Mesenchymal stem cell (in vitro differentiated cells and primary cell): Measurements from ENCODE around the gene ARL2.

Experiments
- DNase-seq: peaks from one replicate; pipeline ENCODE4 v3.0.0-alpha.2; 2013
- H2AFZ ChIP-seq: one replicate; pipeline ENCODE4 v1.6.1; 2013; ENCODE audit warnings: low read depth, mild to moderate bottlenecking, control low read depth, inconsistent platforms, low read length, moderate library complexity
- H2AK5ac ChIP-seq: 2 replicates; pipeline ENCODE4 v1.6.1; 2013; ENCODE audit warnings: low read length, moderate library complexity, mild to moderate bottlenecking, inconsistent platforms; ENCODE audit not compliant: severe bottlenecking
- H2BK120ac ChIP-seq: one replicate; pipeline ENCODE4 v1.6.1; 2013; ENCODE audit warnings: low read depth, mild to moderate bottlenecking, inconsistent platforms, low read length, moderate library complexity
- H2BK12ac ChIP-seq, 2 experiments: one replicate each; pipeline ENCODE4 v1.6.1; 2013; ENCODE audit warnings: inconsistent platforms in 2 of 2, low read length in 2 of 2, mild to moderate bottlenecking in 2 of 2, moderate library complexity in 2 of 2, control low read depth in 1 of 2
- H2BK15ac ChIP-seq: one replicate; pipeline ENCODE4 v1.6.1; 2013; ENCODE audit warnings: mild to moderate bottlenecking, low read depth, inconsistent platforms; ENCODE audit not compliant: poor library complexity, severe bottlenecking
- H2BK5ac ChIP-seq: 2 replicates; pipeline ENCODE4 v1.6.1; 2013; ENCODE audit warnings: low read depth, mild to moderate bottlenecking, low read length, control low read depth, inconsistent platforms; ENCODE audit not compliant: poor library complexity, severe bottlenecking
- H3K14ac ChIP-seq, 2 experiments: one replicate each; pipeline ENCODE4 v1.6.1; 2013; ENCODE audit warnings: inconsistent platforms in 2 of 2, low read length in 2 of 2, control low read depth in 1 of 2, mild to moderate bottlenecking in 1 of 2, moderate library complexity in 1 of 2
- H3K18ac ChIP-seq, 2 experiments: one replicate each; pipeline ENCODE4 v1.6.1; 2013; ENCODE audit warnings: inconsistent platforms in 2 of 2, low read length in 2 of 2, control low read depth in 1 of 2, low read depth in 1 of 2, mild to moderate bottlenecking in 1 of 2
- H3K23ac ChIP-seq, 2 experiments: one replicate each; pipeline ENCODE4 v1.6.1; 2013; ENCODE audit warnings: inconsistent platforms in 2 of 2, low read length in 2 of 2, mild to moderate bottlenecking in 2 of 2, moderate library complexity in 2 of 2, control low read depth in 1 of 2
- H3K27ac ChIP-seq: 2 replicates; pipeline ENCODE4 v1.5.1; 2013; ENCODE audit warnings: mild to moderate bottlenecking, moderate library complexity, low read length, control low read depth, inconsistent platforms; ENCODE audit not compliant: poor library complexity, severe bottlenecking
- H3K27me3 ChIP-seq, 2 experiments: 2 replicates each; pipeline versions ENCODE4 v1.6.1 to v1.7.0; 2013; ENCODE audit warnings: low read length in 2 of 2, mild to moderate bottlenecking in 2 of 2, moderate library complexity in 2 of 2, control low read depth in 1 of 2, inconsistent platforms in 1 of 2; ENCODE audit not compliant: control insufficient read depth in 1 of 2, insufficient read depth in 1 of 2
- H3K36me3 ChIP-seq, 2 experiments: 2 replicates each; pipeline versions ENCODE4 v1.6.1 to v1.7.0; 2013; ENCODE audit warnings: low read length in 2 of 2, control low read depth in 1 of 2, inconsistent platforms in 1 of 2, low read depth in 1 of 2, mild to moderate bottlenecking in 1 of 2; ENCODE audit not compliant: insufficient read depth in 2 of 2, control insufficient read depth in 1 of 2
- H3K4ac ChIP-seq, 2 experiments: one replicate each; pipeline ENCODE4 v1.6.1; 2013; ENCODE audit warnings: inconsistent platforms in 2 of 2, low read length in 2 of 2, mild to moderate bottlenecking in 2 of 2, moderate library complexity in 2 of 2, control low read depth in 1 of 2, low read depth in 1 of 2
- H3K4me1 ChIP-seq: 2 replicates; pipeline ENCODE4 v1.6.1; 2013; ENCODE audit warnings: low read depth, low read length, control low read depth; ENCODE audit not compliant: control insufficient read depth, insufficient read depth
- H3K4me2 ChIP-seq: 2 replicates; pipeline ENCODE4 v1.6.1; 2013; ENCODE audit warnings: low read length, mild to moderate bottlenecking, inconsistent platforms; ENCODE audit not compliant: poor library complexity, severe bottlenecking
- H3K4me3 ChIP-seq, 2 experiments: 2 replicates each; pipeline versions ENCODE4 v1.5.1 to v1.7.0; 2013; ENCODE audit warnings: low read length in 2 of 2, mild to moderate bottlenecking in 2 of 2, control low read depth in 1 of 2, low read depth in 1 of 2; ENCODE audit not compliant: insufficient read depth in 1 of 2
- H3K79me1 ChIP-seq: replicated peaks from 2 replicates; pipeline ENCODE4 v1.6.1; 2013; ENCODE audit warnings: mild to moderate bottlenecking, control low read depth, low read length, inconsistent platforms; ENCODE audit not compliant: poor library complexity, severe bottlenecking
- H3K9ac ChIP-seq: 2 replicates; pipeline ENCODE4 v1.7.0; 2013; ENCODE audit warnings: mild to moderate bottlenecking, low read length, moderate library complexity
- H3K9me3 ChIP-seq: 2 replicates; pipeline ENCODE4 v1.7.0; 2013; ENCODE audit warnings: mild to moderate bottlenecking, low read length; ENCODE audit not compliant: control insufficient read depth
- H4K8ac ChIP-seq: one replicate; pipeline ENCODE4 v1.6.1; 2013; ENCODE audit warnings: inconsistent platforms, mild to moderate bottlenecking, low read length, moderate library complexity
- H4K91ac ChIP-seq: one replicate; pipeline ENCODE4 v1.6.1; 2013; ENCODE audit warnings: mild to moderate bottlenecking, low read length, inconsistent platforms
- WGBS: methylation state at CpG from one replicate; pipeline ENCODE4 v1.1.7; 2013; ENCODE audit warnings: mixed read lengths; 5-methylcytosine and 5-hydroxymethylcytosine counted together

The ARL2 gene

DNA sequence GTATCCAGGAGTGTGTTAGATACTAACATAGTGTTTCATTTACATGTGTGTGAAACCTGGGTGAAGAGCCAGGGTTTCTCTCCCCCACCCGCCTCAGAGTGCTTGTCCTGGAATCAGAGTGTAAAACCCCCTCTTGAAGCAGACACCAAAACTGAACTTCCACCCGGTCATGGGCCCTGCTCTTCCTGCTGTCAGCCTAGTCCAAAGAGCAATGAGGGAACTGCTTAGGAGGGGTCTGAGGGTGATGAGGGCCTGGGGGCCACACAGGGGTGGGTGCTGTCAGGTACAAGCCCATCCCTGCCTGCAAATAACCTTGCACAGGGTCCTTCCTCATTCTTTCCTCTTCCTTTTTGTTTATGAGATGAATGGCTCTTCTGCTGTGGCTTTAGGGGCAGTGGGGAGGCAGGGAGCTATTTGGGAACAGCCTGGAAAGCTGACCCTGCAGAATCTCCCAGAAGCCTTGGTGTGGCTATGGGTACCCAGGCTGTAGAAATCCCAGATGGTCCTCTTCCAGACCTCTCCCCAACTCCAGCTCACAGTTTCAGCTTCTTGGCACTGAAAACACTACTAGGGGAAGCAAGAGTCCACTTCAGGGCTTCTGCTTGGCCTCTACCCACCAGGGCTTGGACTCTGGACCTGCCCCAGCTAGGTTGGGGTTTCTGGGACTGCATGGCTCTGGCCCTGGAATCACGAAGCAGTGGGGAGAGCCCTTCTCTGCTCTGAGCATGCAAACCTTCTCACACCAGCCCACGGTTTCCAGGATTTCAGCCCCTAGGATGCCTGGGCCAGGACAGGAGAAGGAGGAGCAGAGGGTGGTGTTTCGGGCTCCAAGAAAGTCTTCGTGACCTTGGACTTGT lies 25.7 kb upstream of the ARL2 start:
- H2BK15ac ChIP-seq = no peak overlapping the region
- no peak overlapping the region for H2BK5ac ChIP-seq

DNA sequence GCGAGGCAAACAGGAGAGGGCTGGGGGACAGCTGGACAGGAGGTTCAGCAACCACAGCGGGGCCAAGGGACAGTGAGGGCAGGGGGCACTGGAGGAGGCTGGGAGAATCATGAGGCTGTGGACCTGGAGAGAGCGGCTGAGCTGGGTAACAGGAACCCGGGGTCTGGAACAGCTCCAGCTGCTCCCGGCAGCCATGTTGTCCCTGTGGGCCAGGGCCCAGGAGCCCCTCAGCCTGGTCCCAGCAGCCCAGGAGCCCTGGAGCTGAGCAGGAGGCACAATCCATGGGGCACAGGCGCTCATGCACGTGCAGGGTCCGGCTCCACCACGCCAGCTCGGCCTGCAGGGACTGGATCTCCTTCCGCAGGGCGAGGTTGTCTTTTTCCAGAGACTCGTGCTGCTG lies 24.5 kb upstream of the ARL2 start:
- no peak for DNase-seq
- H3K14ac ChIP-seq = no peak overlapping the region
- H3K27me3 ChIP-seq = peaks cover 4 to 18% of the 10 kb centered on the region in 2 experiments
- 93% methylated on average over 13 of the region's 13 CpGs for WGBS
- H3K9me3 ChIP-seq = no peaks in the 10 kb centered on the region
- no peak overlapping the region for H2BK12ac ChIP-seq
- peaks cover 2% of the 10 kb centered on the region for H3K4me1 ChIP-seq
- H4K91ac ChIP-seq = no peak overlapping the region
- H3K23ac ChIP-seq = no peak overlapping the region
- no peak overlapping the region for H2BK15ac ChIP-seq
- no peak overlapping the region for H2AK5ac ChIP-seq
- no peaks in the 10 kb centered on the region for H3K36me3 ChIP-seq
- peak overlapping the region; percentile 8 for H4K8ac ChIP-seq
- no peak overlapping the region for H3K9ac ChIP-seq
- H2AFZ ChIP-seq = no peak overlapping the region
- H3K4me3 ChIP-seq = peak overlapping the region in 1 of 2 experiments; percentile 18
- no peak overlapping the region for H3K4me2 ChIP-seq
- no peaks in the 10 kb centered on the region for H3K79me1 ChIP-seq
- H3K18ac ChIP-seq = peak overlapping the region in 1 of 2 experiments; percentile 42
- no peak overlapping the region for H3K27ac ChIP-seq
- no peak overlapping the region for H2BK5ac ChIP-seq
- H2BK120ac ChIP-seq = no peak overlapping the region
- H3K4ac ChIP-seq = no peak overlapping the region

More for the DNA sequence above, 25.7 kb upstream of the ARL2 start:
- H3K27me3 ChIP-seq = peaks cover 0 to 13% of the 10 kb centered on the region in 2 experiments
- DNase-seq = no peak
- no peaks in the 10 kb centered on the region for H3K36me3 ChIP-seq
- no peak overlapping the region for H3K9ac ChIP-seq
- no peak overlapping the region for H4K8ac ChIP-seq
- no peak overlapping the region for H3K23ac ChIP-seq
- H4K91ac ChIP-seq = no peak overlapping the region
- no peaks in the 10 kb centered on the region for H3K79me1 ChIP-seq
- no peak overlapping the region for H3K4me3 ChIP-seq
- no peak overlapping the region for H2BK120ac ChIP-seq
- H3K4ac ChIP-seq = no peak overlapping the region
- H3K9me3 ChIP-seq = no peaks in the 10 kb centered on the region
- no peak overlapping the region for H2AK5ac ChIP-seq
- no peak overlapping the region for H3K4me2 ChIP-seq
- no peak overlapping the region for H3K18ac ChIP-seq
- WGBS = 96% methylated on average over 4 of the region's 6 CpGs
- H3K4me1 ChIP-seq = peaks cover 2% of the 10 kb centered on the region
- no peak overlapping the region for H2BK12ac ChIP-seq
- no peak overlapping the region for H3K14ac ChIP-seq
- no peak overlapping the region for H2AFZ ChIP-seq
- H3K27ac ChIP-seq = no peak overlapping the region

DNA sequence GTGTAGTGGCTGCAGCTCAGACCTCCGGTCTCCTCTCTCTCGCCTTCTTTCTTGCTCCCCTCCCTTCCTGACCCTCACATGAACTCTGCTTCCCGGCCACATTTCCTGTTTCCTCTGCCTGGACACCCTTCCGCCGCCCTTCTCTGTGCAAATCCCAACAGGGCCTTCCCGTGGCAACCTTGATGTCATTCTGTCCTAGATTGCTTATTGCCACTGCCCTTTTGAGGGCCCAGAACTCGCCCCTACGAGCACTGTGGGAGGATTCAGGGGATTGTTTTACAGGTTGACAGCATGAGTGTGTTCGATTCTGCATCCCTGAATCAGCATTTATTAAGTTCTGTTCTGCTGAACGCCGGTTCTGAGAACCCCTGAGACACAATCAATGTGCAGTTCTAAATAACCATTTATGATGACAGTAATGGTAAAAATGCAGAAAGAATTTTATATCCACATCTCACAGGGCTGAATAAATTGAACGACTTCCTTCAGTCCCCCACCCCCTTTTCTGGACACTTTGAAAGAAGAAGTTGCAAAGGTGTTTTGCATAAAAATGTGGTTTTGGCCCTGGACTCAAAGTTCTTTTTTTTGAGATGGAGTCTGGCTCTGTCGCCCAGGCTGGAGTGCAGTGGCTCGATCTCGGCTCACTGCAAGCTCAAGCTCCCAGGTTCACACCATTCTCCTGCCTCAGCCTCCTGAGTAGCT lies 23.6 kb upstream of the ARL2 start:
- Histone ChIP-seq H3K4me1 (peaks cover 2% of the 10 kb centered on the region), H2AK5ac (no peak overlapping the region), H3K14ac (no peak overlapping the region), H3K27me3 (peaks cover 7 to 18% of the 10 kb centered on the region in 2 experiments), H2BK120ac (no peak overlapping the region), H3K9me3 (no peaks in the 10 kb centered on the region), H2BK15ac (no peak overlapping the region), H3K79me1 (no peaks in the 10 kb centered on the region), H3K18ac (no peak overlapping the region), H3K36me3 (no peaks in the 10 kb centered on the region), H3K27ac (no peak overlapping the region), H3K23ac (no peak overlapping the region), H2BK5ac (no peak overlapping the region), H3K9ac (no peak overlapping the region), H2BK12ac (no peak overlapping the region), H4K8ac (peak overlapping the region; percentile 80), H3K4me2 (no peak overlapping the region), H4K91ac (no peak overlapping the region), H3K4ac (no peak overlapping the region), H3K4me3 (peak overlapping the region in 1 of 2 experiments; percentile 8), H2AFZ (peak overlapping the region; percentile 29)
- WGBS = 22% methylated on average over 9 of the region's 15 CpGs
- DNase-seq = peak; percentile 24

DNA sequence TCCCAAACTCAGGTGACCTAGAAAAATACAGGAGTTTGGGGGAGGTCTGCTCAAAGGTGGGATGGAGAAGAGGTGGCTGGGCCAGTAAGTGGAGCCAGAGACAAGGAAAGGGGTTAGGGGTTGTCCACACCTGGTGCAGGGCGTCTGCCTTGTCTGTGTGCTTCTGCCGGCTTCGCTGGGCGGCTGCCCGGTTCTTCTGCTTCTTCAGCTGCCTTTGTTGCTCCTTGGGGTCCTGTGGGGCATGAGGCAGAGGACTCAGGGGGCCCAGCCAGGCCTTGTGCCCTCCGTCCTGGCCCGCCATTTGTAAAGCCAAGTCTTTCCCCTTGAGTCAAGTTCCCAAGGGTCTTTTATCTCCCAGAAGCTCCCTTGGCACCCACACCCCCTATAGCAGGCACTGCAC lies 19.6 kb upstream of the ARL2 start:
- no peak overlapping the region for H3K9ac ChIP-seq
- H3K79me1 ChIP-seq = no peaks in the 10 kb centered on the region
- H3K27me3 ChIP-seq = peaks cover 7 to 11% of the 10 kb centered on the region in 2 experiments
- H2AFZ ChIP-seq = no peak overlapping the region
- no peak for DNase-seq
- H2BK12ac ChIP-seq = no peak overlapping the region
- H3K36me3 ChIP-seq = no peaks in the 10 kb centered on the region
- H3K4me1 ChIP-seq = peaks cover 15% of the 10 kb centered on the region
- H3K9me3 ChIP-seq = no peaks in the 10 kb centered on the region
- H3K18ac ChIP-seq = no peak overlapping the region
- H4K91ac ChIP-seq = no peak overlapping the region
- H4K8ac ChIP-seq = no peak overlapping the region
- H3K4ac ChIP-seq = no peak overlapping the region
- H2BK15ac ChIP-seq = no peak overlapping the region
- no peak overlapping the region for H2BK120ac ChIP-seq
- no peak overlapping the region for H2BK5ac ChIP-seq
- H3K23ac ChIP-seq = no peak overlapping the region
- H3K27ac ChIP-seq = no peak overlapping the region
- 92% methylated on average over 7 of the region's 7 CpGs for WGBS
- no peak overlapping the region for H2AK5ac ChIP-seq
- no peak overlapping the region for H3K4me3 ChIP-seq
- no peak overlapping the region for H3K4me2 ChIP-seq
- no peak overlapping the region for H3K14ac ChIP-seq
